Measurements from ENCODE around the gene GNAT1. TPM values are rescaled to one million over a fixed set of nuclear protein-coding genes. Genes with fewer than 3 reads are reported as not detected.

GNAT1 gene
- total and polyA plus RNA-seq, 2 of the 13 experiments (the other 11 are each of a cell fraction or from before 2014, with no cell fraction given), result 0.15 TPM; not detected in 1

GRCh38 chr3:50154476-50154839 lies 37.0 kb upstream of the GNAT1 start (continued):
- TF ChIP-seq IRF9 (CRISPR knock-in tag; IDR thresholded peaks at IDR 0.05; ENCODE audit: borderline replicate concordance) (peak; percentile 21; the same call in 1 of the 2 replicates), HDAC1 (CRISPR knock-in tag; IDR thresholded peaks at IDR 0.05) (0 out of 2 replicates have a peak, but pooled peaks have one; percentile 5), FOXJ3 (CRISPR knock-in tag; IDR thresholded peaks at IDR 0.05; ENCODE audit: borderline replicate concordance) (no peak), HOXA5 (CRISPR knock-in tag; IDR thresholded peaks at IDR 0.05) (no peak), NR2F1 (CRISPR knock-in tag; IDR thresholded peaks at IDR 0.05) (no peak), ZNF10 (CRISPR knock-in tag; IDR thresholded peaks at IDR 0.05; ENCODE audit: borderline replicate concordance, low read depth) (no peak), MIER3 (CRISPR knock-in tag; IDR thresholded peaks at IDR 0.05; ENCODE audit: borderline replicate concordance) (no peak), CENPT (CRISPR knock-in tag; IDR thresholded peaks at IDR 0.05; ENCODE audit: low read depth) (no peak), MIXL1 (CRISPR knock-in tag; IDR thresholded peaks at IDR 0.05) (no peak), ADNP (CRISPR knock-in tag; IDR thresholded peaks at IDR 0.05) (no peak), ZNF704 (CRISPR knock-in tag; IDR thresholded peaks at IDR 0.05; ENCODE audit: borderline replicate concordance) (no peak), HOXA3 (CRISPR knock-in tag; IDR thresholded peaks at IDR 0.05) (no peak), ZNF33A (CRISPR knock-in tag; IDR thresholded peaks at IDR 0.05; ENCODE audit: borderline replicate concordance) (no peak), ZNF468 (CRISPR knock-in tag; IDR thresholded peaks at IDR 0.05) (no peak), ZSCAN9 (CRISPR knock-in tag; IDR thresholded peaks at IDR 0.05; ENCODE audit: borderline replicate concordance) (no peak), FOXC1 (CRISPR knock-in tag; IDR thresholded peaks at IDR 0.05; ENCODE audit: borderline replicate concordance) (0 out of 2 replicates have a peak, but pooled peaks have one; percentile 12), ISL2 (CRISPR knock-in tag; IDR thresholded peaks at IDR 0.05) (0 out of 2 replicates have a peak, but pooled peaks have one; percentile 21), ZNF563 (CRISPR knock-in tag; IDR thresholded peaks at IDR 0.05) (no peak), ZSCAN25 (CRISPR knock-in tag; IDR thresholded peaks at IDR 0.05) (no peak)
- TF ChIP-seq, protein P1, sequence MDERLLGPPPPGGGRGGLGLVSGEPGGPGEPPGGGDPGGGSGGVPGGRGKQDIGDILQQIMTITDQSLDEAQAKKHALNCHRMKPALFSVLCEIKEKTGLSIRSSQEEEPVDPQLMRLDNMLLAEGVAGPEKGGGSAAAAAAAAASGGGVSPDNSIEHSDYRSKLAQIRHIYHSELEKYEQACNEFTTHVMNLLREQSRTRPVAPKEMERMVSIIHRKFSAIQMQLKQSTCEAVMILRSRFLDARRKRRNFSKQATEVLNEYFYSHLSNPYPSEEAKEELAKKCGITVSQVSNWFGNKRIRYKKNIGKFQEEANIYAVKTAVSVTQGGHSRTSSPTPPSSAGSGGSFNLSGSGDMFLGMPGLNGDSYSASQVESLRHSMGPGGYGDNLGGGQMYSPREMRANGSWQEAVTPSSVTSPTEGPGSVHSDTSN (CRISPR knock-in tag; IDR thresholded peaks at IDR 0.05), result no peak
- TF ChIP-seq, protein P2, sequence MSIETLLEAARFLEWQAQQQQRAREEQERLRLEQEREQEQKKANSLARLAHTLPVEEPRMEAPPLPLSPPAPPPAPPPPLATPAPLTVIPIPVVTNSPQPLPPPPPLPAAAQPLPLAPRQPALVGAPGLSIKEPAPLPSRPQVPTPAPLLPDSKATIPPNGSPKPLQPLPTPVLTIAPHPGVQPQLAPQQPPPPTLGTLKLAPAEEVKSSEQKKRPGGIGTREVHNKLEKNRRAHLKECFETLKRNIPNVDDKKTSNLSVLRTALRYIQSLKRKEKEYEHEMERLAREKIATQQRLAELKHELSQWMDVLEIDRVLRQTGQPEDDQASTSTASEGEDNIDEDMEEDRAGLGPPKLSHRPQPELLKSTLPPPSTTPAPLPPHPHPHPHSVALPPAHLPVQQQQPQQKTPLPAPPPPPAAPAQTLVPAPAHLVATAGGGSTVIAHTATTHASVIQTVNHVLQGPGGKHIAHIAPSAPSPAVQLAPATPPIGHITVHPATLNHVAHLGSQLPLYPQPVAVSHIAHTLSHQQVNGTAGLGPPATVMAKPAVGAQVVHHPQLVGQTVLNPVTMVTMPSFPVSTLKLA (IDR thresholded peaks at IDR 0.05), result no peak

Measured in HepG2 (cell line).